ENCODE results near the gene TBCD. TPM values are rescaled to one million over a fixed set of nuclear protein-coding genes. Genes with fewer than 3 reads are reported as not detected.

The TBCD gene
- total and polyA plus RNA-seq, 9 of the 15 experiments (the other 6 are each of a cell fraction or from before 2014, with no cell fraction given), result 8.9 to 98.5 (median 28.0) TPM

DNA sequence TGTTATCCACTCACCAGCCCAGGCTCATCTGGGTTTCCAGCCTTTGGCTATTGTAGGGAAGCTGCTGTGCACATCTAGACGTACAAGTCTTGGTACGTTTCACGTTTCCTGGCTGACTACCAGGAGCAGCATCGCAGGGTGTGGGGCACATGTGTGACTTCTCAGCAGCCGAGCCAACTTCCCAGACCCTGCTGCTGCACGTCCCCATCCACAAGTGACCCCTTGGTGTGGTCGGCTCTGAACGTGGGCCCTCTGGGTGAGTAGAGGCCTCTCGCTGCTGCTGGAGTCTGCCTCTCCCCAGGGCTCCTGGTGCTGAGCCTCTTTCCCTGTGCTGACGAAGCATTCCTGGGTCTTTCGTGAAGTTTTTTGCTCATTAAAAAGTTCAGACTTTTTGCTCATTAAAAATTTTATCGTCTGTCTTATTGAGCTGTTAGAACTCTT is 158.2 kb downstream of the TBCD start (continued):
- TF ChIP-seq GTF2B (IDR thresholded peaks at IDR 0.05; ENCODE audit: extremely low read depth, insufficient read length) (no peak), ZNF780A (CRISPR knock-in tag; IDR thresholded peaks at IDR 0.05) (no peak), GABPB2 (CRISPR knock-in tag; conservative IDR thresholded peaks at IDR 0.05) (no peak), FOS (IDR thresholded peaks at IDR 0.05; ENCODE audit: extremely low read depth, insufficient read length) (no peak)
- TF ChIP-seq, protein P1, sequence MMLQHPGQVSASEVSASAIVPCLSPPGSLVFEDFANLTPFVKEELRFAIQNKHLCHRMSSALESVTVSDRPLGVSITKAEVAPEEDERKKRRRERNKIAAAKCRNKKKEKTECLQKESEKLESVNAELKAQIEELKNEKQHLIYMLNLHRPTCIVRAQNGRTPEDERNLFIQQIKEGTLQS (IDR thresholded peaks at IDR 0.05), result no peak
- TF ChIP-seq, protein P1 (CRISPR knock-in tag; conservative IDR thresholded peaks at IDR 0.05), result no peak
- TF ChIP-seq, protein P2, sequence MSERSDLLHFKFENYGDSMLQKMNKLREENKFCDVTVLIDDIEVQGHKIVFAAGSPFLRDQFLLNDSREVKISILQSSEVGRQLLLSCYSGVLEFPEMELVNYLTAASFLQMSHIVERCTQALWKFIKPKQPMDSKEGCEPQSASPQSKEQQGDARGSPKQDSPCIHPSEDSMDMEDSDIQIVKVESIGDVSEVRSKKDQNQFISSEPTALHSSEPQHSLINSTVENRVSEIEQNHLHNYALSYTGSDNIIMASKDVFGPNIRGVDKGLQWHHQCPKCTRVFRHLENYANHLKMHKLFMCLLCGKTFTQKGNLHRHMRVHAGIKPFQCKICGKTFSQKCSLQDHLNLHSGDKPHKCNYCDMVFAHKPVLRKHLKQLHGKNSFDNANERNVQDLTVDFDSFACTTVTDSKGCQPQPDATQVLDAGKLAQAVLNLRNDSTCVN (CRISPR knock-in tag; IDR thresholded peaks at IDR 0.05), result no peak
- TF ChIP-seq, protein P3, sequence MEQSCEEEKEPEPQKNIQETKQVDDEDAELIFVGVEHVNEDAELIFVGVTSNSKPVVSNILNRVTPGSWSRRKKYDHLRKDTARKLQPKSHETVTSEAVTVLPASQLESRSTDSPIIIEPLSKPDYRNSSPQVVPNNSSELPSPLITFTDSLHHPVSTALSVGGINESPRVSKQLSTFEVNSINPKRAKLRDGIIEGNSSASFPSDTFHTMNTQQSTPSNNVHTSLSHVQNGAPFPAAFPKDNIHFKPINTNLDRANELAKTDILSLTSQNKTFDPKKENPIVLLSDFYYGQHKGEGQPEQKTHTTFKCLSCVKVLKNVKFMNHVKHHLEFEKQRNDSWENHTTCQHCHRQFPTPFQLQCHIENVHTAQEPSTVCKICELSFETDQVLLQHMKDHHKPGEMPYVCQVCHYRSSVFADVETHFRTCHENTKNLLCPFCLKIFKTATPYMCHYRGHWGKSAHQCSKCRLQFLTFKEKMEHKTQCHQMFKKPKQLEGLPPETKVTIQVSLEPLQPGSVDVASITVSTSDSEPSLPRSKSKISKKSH (CRISPR knock-in tag; IDR thresholded peaks at IDR 0.05), result no peak
